Panc1 (cell line): ENCODE measurements around the gene UBQLN1. TPM values are rescaled to one million over a fixed set of nuclear protein-coding genes. Genes with fewer than 3 reads are reported as not detected.

Experiments
- ATAC-seq: fragments of 200-7000 bp; cut with Tn5 transposase; 2 replicates; pipeline ENCODE4 v1.9.1; 2020; ENCODE audit warnings: mild to moderate bottlenecking, moderate library complexity
- Bru-seq: library from RNA; stranded (reverse); fragments of 400-500 nt; gene quantifications from one replicate; lab custom pipeline; 2021; lab: Mats Ljungman, UMichigan
- BruChase-seq, 2 experiments: library from RNA; stranded (reverse); fragments of 400-500 nt; gene quantifications; one replicate each; lab custom pipeline; 2021; lab: Mats Ljungman, UMichigan
- BruUV-seq: library from RNA; stranded (reverse); fragments of 400-500 nt; replicated peaks from 2 replicates; lab custom pipeline; 2021; lab: Mats Ljungman, UMichigan
- CTCF ChIA-PET: fragments of 300-600 bp; sonication (Branson Sonifier 250); formaldehyde crosslinking; loops from one replicate; lab custom pipeline; 2022; ENCODE audit warnings: antibody characterized with exemption; lab: Charles Lee
- POLR2A ChIA-PET: fragments of 300-600 bp; sonication (Branson Sonifier 250); formaldehyde crosslinking; loops from one replicate; lab custom pipeline; 2022; ENCODE audit warnings: antibody characterized with exemption; lab: Charles Lee
- DNase-seq: peaks from one replicate; pipeline ENCODE4 v3.0.0-alpha.2; 2010; ENCODE audit warnings: low read depth, low spot score
- H3K27ac ChIP-seq: 2 replicates; pipeline ENCODE4 v1.5.1; 2011; ENCODE audit warnings: mild to moderate bottlenecking, low read length, inconsistent platforms
- H3K27me3 ChIP-seq: fragments of 200-500 bp; sonication (Bioruptor generic); 2 replicates; pipeline ENCODE4 v1.6.0; 2014; ENCODE audit warnings: low read length, inconsistent platforms; ENCODE audit not compliant: control insufficient read depth, insufficient read depth
- H3K36me3 ChIP-seq: fragments of 200-500 bp; sonication (Bioruptor generic); 2 replicates; pipeline ENCODE4 v1.5.1; 2014; ENCODE audit warnings: inconsistent platforms, mild to moderate bottlenecking, low read length, moderate library complexity; ENCODE audit not compliant: control insufficient read depth, insufficient read depth
- H3K4me1 ChIP-seq: 2 replicates; pipeline ENCODE4 v1.5.1; 2011; ENCODE audit warnings: inconsistent platforms, mild to moderate bottlenecking, low read length, moderate library complexity; ENCODE audit not compliant: control insufficient read depth, insufficient read depth
- H3K4me3 ChIP-seq, 2 experiments: 2 replicates each; pipeline ENCODE4 v1.5.1; 2011 to 2012; ENCODE audit warnings: low read depth in 2 of 2, low read length in 2 of 2, mild to moderate bottlenecking in 2 of 2, inconsistent platforms in 1 of 2, moderate library complexity in 1 of 2
- H3K9me3 ChIP-seq: fragments of 200-500 bp; sonication (Bioruptor generic); 2 replicates; pipeline ENCODE4 v1.5.1; 2014; ENCODE audit warnings: low read depth, mild to moderate bottlenecking, inconsistent platforms, low read length, moderate library complexity; ENCODE audit not compliant: control insufficient read depth, insufficient read depth
- CTCF ChIP-seq: fragments of 450-650 bp; IDR thresholded peaks from 2 replicates; pipeline ENCODE4 v1.5.1; 2017; ENCODE audit warnings: mild to moderate bottlenecking
- POLR2AphosphoS5 ChIP-seq: IDR thresholded peaks from 2 replicates; pipeline ENCODE4 v1.6.1; 2012; ENCODE audit warnings: mild to moderate bottlenecking, low read depth, low read length, moderate library complexity
- SIN3A ChIP-seq: IDR thresholded peaks from 2 replicates; pipeline ENCODE4 v1.6.1; 2012; ENCODE audit warnings: low read depth, mild to moderate bottlenecking, low read length, moderate library complexity, borderline replicate concordance; ENCODE audit not compliant: insufficient read depth
- TCF7L2 ChIP-seq: IDR thresholded peaks from 2 replicates; pipeline ENCODE4 v1.6.1; 2011; ENCODE audit warnings: mild to moderate bottlenecking, low read depth, low read length, inconsistent platforms
- in situ Hi-C: cut with HindIII; loops from 2 replicates; pipeline ENCODE4 v1.10.0; 2016; ENCODE audit warnings: low sequenced_read_pairs, low pct_unique_long_range_greater_than_20kb
- intact Hi-C: fragments of 100-400 bp; cut with micrococcal nuclease; formaldehyde crosslinking; loops from one replicate; pipeline ENCODE4 v1.10.0; 2022; ENCODE audit not compliant: unreplicated experiment
- long read RNA-seq: library from polyadenylated mRNA; unstranded; transcript quantifications from one replicate; pipeline ENCODE4 v2.0.0, GENCODE V29; 2021; ENCODE audit not compliant: unreplicated experiment
- polyA plus RNA-seq: library from polyadenylated mRNA; unstranded; fragments of >200 nt; gene quantifications from one replicate; pipeline ENCODE4 v1.2.1, GENCODE V29; 2012; ENCODE audit warnings: missing spikeins; ENCODE audit not compliant: insufficient read length
- total RNA-seq: library from RNA; stranded (reverse); gene quantifications from one replicate; pipeline ENCODE4 v1.2.1, GENCODE V29; 2021; ENCODE audit not compliant: unreplicated experiment
- TF ChIP-seq, protein P1 (sequence below), 2 experiments: IDR thresholded peaks; 2 replicates each; pipeline ENCODE4 v1.6.1; 2011 to 2012; ENCODE audit warnings: low read depth in 2 of 2, control low read depth in 1 of 2, low read length in 1 of 2, mild to moderate bottlenecking in 1 of 2, moderate library complexity in 1 of 2; ENCODE audit not compliant: insufficient read depth in 1 of 2

Gene UBQLN1
- total RNA-seq (92.8 TPM), Bru-seq, nascent RNA (percentile 92 among the genes with signal in this experiment), BruChase-seq, experiment 1, labeled RNA remaining after a 2-hour chase (percentile 89 among the genes with signal in this experiment), BruChase-seq, experiment 2, labeled RNA remaining after a 6-hour chase (percentile 95 among the genes with signal in this experiment)
- 75.0 TPM for polyA plus RNA-seq
- long read RNA-seq, full-length matches to known transcripts, result 72 of 94 reads
- long read RNA-seq, partial matches to known transcripts, result 3 of 94 reads
- long read RNA-seq, other reads (novel, unspliced or antisense), result 19 of 94 reads

DNA sequence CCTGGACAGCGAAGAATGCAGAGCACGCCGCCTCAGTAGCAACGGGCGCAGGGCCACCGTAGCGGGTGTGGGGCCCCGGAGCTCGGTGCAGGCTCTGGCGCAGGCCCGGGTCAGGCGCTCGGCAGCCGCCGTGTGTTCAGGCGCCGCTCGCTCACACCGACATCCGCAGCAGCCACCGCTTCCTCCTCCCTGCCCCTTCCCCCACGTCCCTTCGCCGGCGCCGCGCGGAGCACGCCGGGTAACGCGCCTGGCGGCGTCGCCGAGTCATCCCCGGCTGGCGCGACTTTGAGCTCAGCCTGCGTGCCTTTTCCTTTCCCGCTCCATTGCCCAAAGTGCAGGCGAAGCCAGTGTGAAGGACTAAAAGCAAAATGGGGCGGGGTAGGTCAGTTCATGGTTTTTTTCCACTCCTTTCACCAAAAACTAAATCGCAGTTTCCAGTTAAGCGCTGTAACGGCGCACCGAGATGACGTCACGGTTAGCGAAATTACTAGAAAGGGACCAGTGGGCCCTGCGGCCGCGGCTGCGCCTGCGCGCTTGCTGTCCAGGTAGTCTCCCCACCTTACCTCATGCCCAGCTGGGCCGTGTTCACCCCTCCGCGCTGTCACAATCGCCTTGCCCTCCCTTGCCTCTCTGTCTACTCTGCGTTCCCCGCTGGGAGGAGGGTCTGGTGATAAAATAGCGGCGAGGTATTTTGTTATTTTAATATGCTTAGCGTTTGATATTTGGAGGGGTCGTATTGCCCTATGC is at the start of gene UBQLN1:
UBQLN1 (minus strand) TSS at position 191 of the 747 bp plus-strand sequence. CDS start 279 bp downstream, outside the sequence.
- DNase-seq (peak; percentile 54), ATAC-seq (peak; percentile 93)
- peak within 1 kb of the TSS; percentile 85 to 92 for H3K4me3 ChIP-seq
- in situ Hi-C loops (no loop called here), intact Hi-C loops (no loop called here)
- TF ChIP-seq CTCF (no peak), TCF7L2 (peak; percentile 68), SIN3A (no peak; the same call in 1 of the 2 replicates), POLR2AphosphoS5 (peak; percentile 66)
- TF ChIP-seq, protein P1, sequence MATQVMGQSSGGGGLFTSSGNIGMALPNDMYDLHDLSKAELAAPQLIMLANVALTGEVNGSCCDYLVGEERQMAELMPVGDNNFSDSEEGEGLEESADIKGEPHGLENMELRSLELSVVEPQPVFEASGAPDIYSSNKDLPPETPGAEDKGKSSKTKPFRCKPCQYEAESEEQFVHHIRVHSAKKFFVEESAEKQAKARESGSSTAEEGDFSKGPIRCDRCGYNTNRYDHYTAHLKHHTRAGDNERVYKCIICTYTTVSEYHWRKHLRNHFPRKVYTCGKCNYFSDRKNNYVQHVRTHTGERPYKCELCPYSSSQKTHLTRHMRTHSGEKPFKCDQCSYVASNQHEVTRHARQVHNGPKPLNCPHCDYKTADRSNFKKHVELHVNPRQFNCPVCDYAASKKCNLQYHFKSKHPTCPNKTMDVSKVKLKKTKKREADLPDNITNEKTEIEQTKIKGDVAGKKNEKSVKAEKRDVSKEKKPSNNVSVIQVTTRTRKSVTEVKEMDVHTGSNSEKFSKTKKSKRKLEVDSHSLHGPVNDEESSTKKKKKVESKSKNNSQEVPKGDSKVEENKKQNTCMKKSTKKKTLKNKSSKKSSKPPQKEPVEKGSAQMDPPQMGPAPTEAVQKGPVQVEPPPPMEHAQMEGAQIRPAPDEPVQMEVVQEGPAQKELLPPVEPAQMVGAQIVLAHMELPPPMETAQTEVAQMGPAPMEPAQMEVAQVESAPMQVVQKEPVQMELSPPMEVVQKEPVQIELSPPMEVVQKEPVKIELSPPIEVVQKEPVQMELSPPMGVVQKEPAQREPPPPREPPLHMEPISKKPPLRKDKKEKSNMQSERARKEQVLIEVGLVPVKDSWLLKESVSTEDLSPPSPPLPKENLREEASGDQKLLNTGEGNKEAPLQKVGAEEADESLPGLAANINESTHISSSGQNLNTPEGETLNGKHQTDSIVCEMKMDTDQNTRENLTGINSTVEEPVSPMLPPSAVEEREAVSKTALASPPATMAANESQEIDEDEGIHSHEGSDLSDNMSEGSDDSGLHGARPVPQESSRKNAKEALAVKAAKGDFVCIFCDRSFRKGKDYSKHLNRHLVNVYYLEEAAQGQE (IDR thresholded peaks at IDR 0.05; ENCODE audit: insufficient read depth in 1 of 2, low read depth in 2 of 2, low read length in 1 of 2), result no peak
- H3K36me3 ChIP-seq, result no peaks in the 10 kb centered on the region; the same call in 1 of the 2 replicates
- ChIA-PET POLR2A (no interaction called here), CTCF (no interaction called here)
- H3K27ac ChIP-seq, result peak within 1 kb of the TSS; percentile 78
- no peaks in the 10 kb centered on the region for H3K27me3 ChIP-seq
- H3K4me1 ChIP-seq, result peaks cover 5% of the 10 kb centered on the region
- no TSS peak for BruUV-seq
- no peaks in the 10 kb centered on the region for H3K9me3 ChIP-seq

DNA sequence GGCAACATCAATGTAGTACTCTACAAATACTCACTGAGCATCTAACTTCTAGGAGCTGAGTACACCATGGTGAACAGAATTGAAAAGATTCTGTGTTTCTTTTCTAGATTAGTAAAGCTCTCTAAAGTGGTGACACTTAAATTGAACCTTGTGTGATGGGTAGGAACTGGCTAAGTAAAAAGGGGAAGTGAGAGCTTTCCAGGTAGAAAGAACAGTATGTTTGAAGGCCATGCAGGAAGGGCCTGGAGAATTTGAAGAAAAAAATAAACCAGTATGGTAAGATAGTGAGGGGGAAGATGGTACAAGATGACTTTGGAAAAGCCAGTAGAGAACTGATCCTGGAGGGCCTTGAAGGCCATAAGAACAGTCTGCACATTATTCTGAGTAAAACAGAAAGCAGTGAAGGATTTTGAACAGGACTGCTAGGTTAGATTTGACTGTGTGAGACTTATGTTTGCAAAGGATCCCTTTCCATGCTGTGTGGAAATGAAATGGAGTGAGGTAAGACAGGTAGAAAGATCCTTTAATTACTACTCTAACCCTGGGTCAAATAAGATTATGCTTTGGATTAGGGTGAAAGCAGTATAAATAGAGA is 46.7 kb upstream of the UBQLN1 start:
- Histone ChIP-seq H3K4me1 (no peaks in the 10 kb centered on the region), H3K27me3 (no peaks in the 10 kb centered on the region), H3K27ac (no peak overlapping the region), H3K36me3 (no peaks in the 10 kb centered on the region), H3K9me3 (no peaks in the 10 kb centered on the region), H3K4me3 (no peak overlapping the region)
- intact Hi-C loops, result no loop called here
- DNase-seq (no peak), ATAC-seq (no peak)
- POLR2A ChIA-PET, result no interaction called here
- CTCF ChIA-PET, result no interaction called here
- BruUV-seq, result no TSS peak
- TF ChIP-seq, protein P1 (IDR thresholded peaks at IDR 0.05; ENCODE audit: insufficient read depth in 1 of 2, low read depth in 2 of 2, low read length in 1 of 2), result no peak
- TF ChIP-seq CTCF (no peak), SIN3A (no peak), TCF7L2 (no peak), POLR2AphosphoS5 (no peak)
- in situ Hi-C loops, result no loop called here
